GM12872 (cell line): ENCODE data around the gene MARK3.

Experiments used
- CTCF ChIP-seq: IDR thresholded peaks from 3 replicates; pipeline ENCODE4 v1.5.1; 2011; ENCODE audit warnings: low read depth, mild to moderate bottlenecking, low read length, moderate library complexity; ENCODE audit not compliant: insufficient read depth

Gene MARK3

GRCh38 chr14:103385152-103385928 is at the start of gene MARK3:
Gene MARK3, plus strand, starts transcription at chr14:103385415. Its CDS starts 615 bp downstream, at chr14:103386030.
- TF ChIP-seq CTCF: peak; percentile 16; the same call in 1 of the 3 replicates

- no peak for TF ChIP-seq CTCF
These were observed 49.0 kb upstream of the MARK3 start for GRCh38 chr14:103336191-103336590.

DNA sequence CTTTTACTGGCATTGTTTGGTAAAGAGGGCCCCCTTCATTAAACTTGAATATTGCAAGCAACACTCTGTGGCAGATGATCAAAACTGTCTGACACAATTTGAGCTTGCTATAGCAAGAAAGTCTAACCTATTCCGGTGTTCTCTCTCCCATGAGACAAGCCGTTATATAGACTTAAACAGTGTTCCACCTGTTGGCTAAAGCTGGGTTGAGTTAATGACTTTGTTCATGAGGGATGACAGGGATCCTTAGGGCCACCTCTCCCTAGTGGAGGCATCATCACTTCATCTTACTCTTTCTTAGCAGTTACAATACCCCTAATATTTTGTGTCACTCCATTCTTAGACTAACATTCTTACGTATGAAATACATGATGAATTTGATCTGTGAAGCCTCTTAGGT is 47.4 kb upstream of the MARK3 start:
- TF ChIP-seq CTCF: no peak

DNA sequence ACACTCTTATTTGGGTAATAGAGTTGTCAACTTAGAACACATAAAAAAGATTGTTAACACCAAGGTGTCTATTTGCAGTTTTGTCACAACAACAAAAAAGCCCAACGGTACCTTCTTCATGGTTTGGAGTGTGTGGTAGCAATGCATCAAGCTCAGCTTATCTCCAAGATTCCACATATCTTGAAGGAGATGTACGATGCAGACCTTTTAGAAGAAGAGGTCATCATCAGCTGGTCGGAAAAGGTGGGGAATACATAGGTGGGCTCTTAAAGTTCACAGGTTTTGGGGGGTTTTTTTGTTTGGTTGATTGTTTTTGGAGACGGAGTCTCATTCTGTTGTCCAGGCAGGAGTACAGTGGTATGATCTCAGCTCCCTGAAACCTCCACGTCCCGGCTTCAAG is 45.7 kb upstream of the MARK3 start:
- TF ChIP-seq CTCF: no peak

DNA sequence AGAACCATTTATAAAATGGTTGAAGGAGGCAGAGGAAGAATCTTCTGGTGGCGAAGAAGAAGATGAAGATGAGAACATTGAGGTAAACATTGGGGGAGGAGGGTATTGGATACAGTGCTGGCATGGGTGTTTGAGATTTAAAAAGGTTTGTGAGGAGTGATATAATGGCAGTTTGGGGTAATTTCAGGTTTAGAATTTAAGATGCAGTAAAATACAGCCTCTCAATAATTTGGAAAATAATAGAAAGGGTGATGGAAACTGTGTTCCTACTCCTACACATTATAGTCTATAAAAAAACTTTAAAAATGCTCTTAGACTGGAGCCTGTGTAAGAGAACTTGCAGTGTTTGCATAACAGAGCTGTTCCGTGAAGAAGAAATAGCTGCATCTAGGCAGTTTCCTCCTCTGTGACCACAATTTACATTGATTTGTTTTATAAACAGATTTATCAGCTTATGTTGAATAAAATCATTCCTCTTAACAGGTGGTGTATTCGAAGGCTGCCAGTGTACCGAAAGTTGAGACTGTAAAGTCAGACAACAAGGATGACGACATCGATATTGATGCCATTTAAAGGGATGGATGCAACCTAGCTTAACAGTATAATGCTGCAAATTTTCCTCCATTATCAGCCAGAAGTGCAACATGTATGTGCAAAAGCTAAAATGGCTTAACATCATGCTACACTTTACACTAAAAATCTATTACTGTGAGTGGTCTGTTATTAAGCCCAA is 44.6 kb upstream of the MARK3 start:
- TF ChIP-seq CTCF: no peak

DNA sequence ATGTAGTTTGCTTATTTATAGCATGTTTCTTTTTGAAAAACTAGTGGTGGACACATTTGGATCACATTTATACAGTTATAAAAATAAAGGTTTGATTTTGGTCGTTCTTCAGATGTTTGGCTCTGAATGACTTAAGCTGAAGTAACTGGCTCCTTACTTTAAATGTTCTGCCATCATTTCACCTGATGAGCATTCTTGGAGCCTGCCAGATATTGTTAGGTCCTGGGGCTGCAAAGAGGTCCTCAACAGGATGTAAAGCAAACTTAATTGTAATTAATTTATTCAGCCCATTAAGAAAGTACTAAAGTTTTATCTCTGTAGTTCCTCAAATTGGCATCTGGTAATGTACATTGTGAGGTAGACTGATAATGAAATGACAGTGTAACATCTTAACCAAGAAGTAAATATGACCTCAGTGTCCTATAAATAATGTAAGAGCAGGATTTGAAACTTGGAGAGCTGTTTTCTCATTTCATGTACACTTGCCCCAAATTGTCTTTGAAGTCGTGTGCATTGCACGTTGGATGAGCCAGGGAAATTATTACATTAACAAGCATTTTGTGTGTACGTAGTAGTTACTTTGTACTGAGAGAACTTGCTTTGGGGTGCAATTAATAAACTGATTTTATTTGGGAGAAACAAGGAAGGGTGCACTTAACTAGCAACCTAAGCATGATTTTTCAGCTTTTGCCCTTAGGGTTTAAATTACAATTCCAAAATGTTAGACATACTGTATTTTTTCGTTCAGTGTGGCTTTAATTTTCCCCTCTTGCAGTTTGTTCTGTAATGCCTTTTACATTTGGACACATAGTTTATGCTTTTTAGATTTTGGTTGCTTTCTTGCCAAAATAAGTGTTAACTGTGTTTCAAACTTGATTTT is 43.7 kb upstream of the MARK3 start:
- no peak for TF ChIP-seq CTCF
